Renal cortex interstitium (tissue), 11 donors: Measurements from ENCODE around the gene CIC. TPM values are rescaled to one million over a fixed set of nuclear protein-coding genes. Genes with fewer than 3 reads are reported as not detected.
"Not testable (repeated sequence)": the region's sequence is repeated elsewhere in the genome, so short reads cannot be mapped to it uniquely, and the experiment has no call there.

ENCODE experiments used
- DNase-seq, 11 donors: peaks; one replicate each; pipeline ENCODE4 v3.0.0-alpha.2; 2013; ENCODE audit warnings: low read depth in 9 of 11, low spot score in 4 of 11; ENCODE audit errors: extremely low read depth in 1 of 11
- polyA plus RNA-seq, 3 donors: library from polyadenylated mRNA; unstranded; fragments of 120-200 nt; gene quantifications; one replicate each; pipeline ENCODE4 v1.2.1, GENCODE V29; 2013; ENCODE audit not compliant: insufficient read length in 3 of 3

The CIC gene
- polyA plus RNA-seq, 3 donors = 44.2 to 67.5 (median 62.6) TPM

GRCh38 chr19:42339126-42339860, 70.2 kb downstream of the CIC start:
- DNase-seq = not testable (repeated sequence)

GRCh38 chr19:42339922-42340321, 70.9 kb downstream of the CIC start:
- DNase-seq = not testable (repeated sequence)

DNA sequence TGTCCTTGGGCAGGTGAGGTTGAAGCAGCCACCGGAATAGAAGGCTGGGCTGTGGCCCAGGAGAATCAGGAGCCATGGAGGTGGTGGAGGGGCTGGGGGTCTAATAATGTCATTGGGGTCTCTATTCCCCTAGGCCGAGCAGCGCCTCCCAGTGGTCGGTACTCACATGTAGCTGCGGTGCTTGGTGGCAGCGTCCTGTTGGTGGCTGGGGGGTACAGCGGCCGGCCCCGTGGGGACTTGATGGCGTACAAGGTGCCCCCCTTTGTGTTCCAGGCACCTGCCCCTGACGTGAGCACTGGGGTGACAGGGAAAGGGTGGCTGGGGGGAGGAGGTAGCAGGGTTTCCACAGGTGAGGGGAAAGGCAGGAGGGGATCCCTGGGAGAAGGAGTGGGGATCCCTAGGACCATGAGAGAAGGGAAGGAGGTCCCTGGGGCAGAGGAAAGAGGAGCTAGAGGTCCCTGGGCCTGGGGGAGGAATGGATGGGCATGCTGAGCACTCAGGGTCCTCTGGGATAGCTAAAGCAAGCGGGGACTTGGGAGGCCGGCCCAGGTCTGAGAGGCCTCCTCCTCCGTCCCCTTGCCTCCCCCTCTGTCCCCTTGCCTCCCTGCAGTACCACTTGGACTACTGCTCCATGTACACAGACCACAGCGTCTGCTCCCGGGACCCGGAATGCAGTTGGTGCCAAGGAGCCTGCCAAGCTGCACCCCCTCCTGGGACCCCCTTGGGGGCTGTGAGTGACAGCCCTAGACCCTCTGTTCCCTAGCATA, 74.5 kb downstream of the CIC start:
- no peak for DNase-seq

DNA sequence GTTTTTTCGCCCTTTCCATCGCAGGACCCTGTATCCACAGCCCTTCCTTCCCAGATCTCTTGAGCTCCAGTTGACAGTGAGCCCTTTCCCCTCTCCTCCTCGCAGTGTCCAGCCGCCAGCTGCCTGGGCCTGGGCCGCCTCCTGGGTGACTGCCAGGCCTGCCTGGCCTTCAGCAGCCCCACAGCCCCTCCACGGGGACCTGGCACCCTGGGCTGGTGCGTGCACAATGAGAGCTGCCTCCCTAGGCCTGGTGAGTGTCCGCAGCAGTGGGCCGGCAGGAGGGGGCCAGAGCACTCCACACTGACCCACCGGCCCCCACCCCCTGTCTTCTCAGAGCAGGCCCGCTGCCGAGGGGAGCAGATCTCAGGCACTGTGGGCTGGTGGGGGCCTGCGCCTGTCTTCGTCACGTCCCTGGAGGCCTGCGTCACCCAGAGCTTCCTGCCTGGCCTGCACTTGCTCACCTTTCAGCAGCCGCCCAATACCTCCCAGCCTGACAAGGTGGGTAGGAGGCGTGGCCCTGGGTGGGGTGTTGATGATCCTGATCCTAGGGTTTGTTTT, 75.4 kb downstream of the CIC start:
- no peak for DNase-seq

Other genes with a start within 250 kb of the CIC start
- gene GRIK5, start 199.0 kb upstream of the CIC start, polyA plus RNA-seq = 10 to 100 TPM; 19.0 to 33.6 (median 23.2) TPM
- gene ZNF574, start 193.1 kb upstream of the CIC start, polyA plus RNA-seq = 10 to 100 TPM; 11.2 to 18.4 (median 15.4) TPM
- 1 to 10 TPM in 1 of 3 donors, under 1 TPM in 2; 0.67 to 1.3 (median 0.92) TPM for gene POU2F2, start 136.8 kb upstream of the CIC start, polyA plus RNA-seq
- gene DEDD2, start 51.6 kb upstream of the CIC start, polyA plus RNA-seq = 10 to 100 TPM; 23.8 to 30.5 (median 29.2) TPM
- 1 to 10 TPM; 7.6 to 9.2 (median 9.0) TPM for gene ZNF526, start 48.9 kb upstream of the CIC start, polyA plus RNA-seq
- gene GSK3A, start 26.6 kb upstream of the CIC start, polyA plus RNA-seq = 10 to 100 TPM; 63.5 to 80.8 (median 74.0) TPM
- gene ERF, start 14.1 kb upstream of the CIC start, polyA plus RNA-seq = 10 to 100 TPM; 65.2 to 78.9 (median 74.2) TPM
- gene PRR19, start 32.9 kb downstream of the CIC start, polyA plus RNA-seq = 1 to 10 TPM; 1.3 to 2.7 (median 1.4) TPM
- 100 to 1,000 TPM in 1 of 3 donors, 10 to 100 TPM in 2; 71.2 to 104 (median 73.1) TPM for gene PAFAH1B3, start 33.4 kb downstream of the CIC start, polyA plus RNA-seq
- 1 to 10 TPM in 1 of 3 donors, under 1 TPM in 2; 0.72 to 1.2 (median 0.90) TPM for gene TMEM145, start 44.1 kb downstream of the CIC start, polyA plus RNA-seq
- 10 to 100 TPM; 36.5 to 49.2 (median 47.5) TPM for gene MEGF8, start 56.4 kb downstream of the CIC start, polyA plus RNA-seq
- gene CNFN, start 121.0 kb downstream of the CIC start, polyA plus RNA-seq = 1 to 10 TPM; 1.3 to 1.6 (median 1.5) TPM
- 10 to 100 TPM in 2 of 3 donors, 1 to 10 TPM in 1; 9.7 to 14.0 (median 11.0) TPM for gene LIPE, start 158.1 kb downstream of the CIC start, polyA plus RNA-seq
- under 1 TPM in 1 of 3 donors, not detected in 2; 0.11 TPM for gene CXCL17, start 173.7 kb downstream of the CIC start, polyA plus RNA-seq